Fibroblast of lung (primary cell): ENCODE measurements around the gene MARCKS. TPM values are rescaled to one million over a fixed set of nuclear protein-coding genes. Genes with fewer than 3 reads are reported as not detected.
"Not testable (repeated sequence)": the region's sequence is repeated elsewhere in the genome, so short reads cannot be mapped to it uniquely, and the experiment has no call there.

ENCODE experiments used
- DNase-seq, 2 donors: peaks; one replicate each; pipeline versions ENCODE4 v3.0.0 to v3.0.0-alpha.2; 2010; ENCODE audit warnings: low read depth in 2 of 2
- H2AFZ ChIP-seq: 2 replicates; pipeline ENCODE4 v1.5.1; 2012; ENCODE audit warnings: low read length, control low read depth, inconsistent platforms
- H3K27ac ChIP-seq: 2 replicates; pipeline ENCODE4 v1.5.1; 2011; ENCODE audit warnings: low read length, control low read depth; ENCODE audit not compliant: insufficient read depth
- H3K27me3 ChIP-seq: 2 replicates; pipeline ENCODE4 v1.5.1; 2011; ENCODE audit warnings: mild to moderate bottlenecking, low read length; ENCODE audit not compliant: control insufficient read depth, insufficient read depth
- H3K36me3 ChIP-seq: 2 replicates; pipeline ENCODE4 v1.5.1; 2011; ENCODE audit warnings: low read length; ENCODE audit not compliant: control insufficient read depth, insufficient read depth
- H3K4me1 ChIP-seq: 2 replicates; pipeline ENCODE4 v1.5.1; 2011; ENCODE audit warnings: low read length; ENCODE audit not compliant: control insufficient read depth, insufficient read depth; ENCODE audit errors: extremely low read depth
- H3K4me2 ChIP-seq: 2 replicates; pipeline ENCODE4 v1.5.1; 2011; ENCODE audit warnings: low read length, control low read depth; ENCODE audit not compliant: insufficient read depth; ENCODE audit errors: extremely low read depth
- H3K4me3 ChIP-seq, 4 experiments: fragments of 200-600 bp in 1 of 4; sonication (generic) in 1 of 4; replicated peaks in 1 of 4; 2 replicates each; pipeline ENCODE4 v1.5.1; 2011 to 2016; ENCODE audit warnings: low read length in 4 of 4, low read depth in 3 of 4, mild to moderate bottlenecking in 3 of 4, control low read depth in 2 of 4, inconsistent platforms in 1 of 4, mixed read lengths in 1 of 4; ENCODE audit not compliant: insufficient read depth in 1 of 4; ENCODE audit errors: control extremely low read depth in 1 of 4
- H3K79me2 ChIP-seq: 2 replicates; pipeline ENCODE4 v1.5.1; 2012; ENCODE audit warnings: mild to moderate bottlenecking, low read length, inconsistent platforms; ENCODE audit not compliant: control insufficient read depth, insufficient read depth
- H3K9ac ChIP-seq: 2 replicates; pipeline ENCODE4 v1.5.1; 2011; ENCODE audit warnings: mild to moderate bottlenecking, low read length, control low read depth; ENCODE audit not compliant: insufficient read depth
- H3K9me3 ChIP-seq: 2 replicates; pipeline ENCODE4 v1.5.1; 2012; ENCODE audit warnings: low read depth, low read length; ENCODE audit not compliant: control insufficient read depth, insufficient read depth
- H4K20me1 ChIP-seq: 2 replicates; pipeline ENCODE4 v1.5.1; 2011; ENCODE audit warnings: low read length; ENCODE audit not compliant: control insufficient read depth, insufficient read depth; ENCODE audit errors: extremely low read depth
- EZH2 ChIP-seq: IDR thresholded peaks from 2 replicates; pipeline ENCODE4 v1.5.1; 2012; ENCODE audit warnings: low read length, control low read depth, mild to moderate bottlenecking; ENCODE audit errors: missing control alignments
- polyA plus RNA-seq, 2 donors: library from polyadenylated mRNA; depleted of rRNA in 1 of 2; stranded (reverse) in 1 of 2; unstranded in 1 of 2; fragments of >200 nt; gene quantifications; 2 replicates each; pipeline ENCODE4 v1.2.1, GENCODE V29; 2011 to 2012; ENCODE audit warnings: missing spikeins in 1 of 2
- total RNA-seq: library from RNA; depleted of rRNA; stranded (reverse); fragments of >200 nt; gene quantifications from 2 replicates; pipeline ENCODE4 v1.2.1, GENCODE V29; 2014
- TF ChIP-seq, protein P1 (sequence below), 2 donors: IDR thresholded peaks in 1 of 2; conservative IDR thresholded peaks in 1 of 2; 1 replicate in 1 of 2; 2 replicates in 1 of 2; pipeline ENCODE4 v1.5.1; 2011 to 2012; ENCODE audit warnings: low read length in 2 of 2, control low read depth in 1 of 2, inconsistent platforms in 1 of 2, low read depth in 1 of 2, mild to moderate bottlenecking in 1 of 2

MARCKS gene
- total and polyA plus RNA-seq, 2 donors (not counting 1 experiment from before 2014, with no cell fraction given): 103 to 121 TPM

DNA sequence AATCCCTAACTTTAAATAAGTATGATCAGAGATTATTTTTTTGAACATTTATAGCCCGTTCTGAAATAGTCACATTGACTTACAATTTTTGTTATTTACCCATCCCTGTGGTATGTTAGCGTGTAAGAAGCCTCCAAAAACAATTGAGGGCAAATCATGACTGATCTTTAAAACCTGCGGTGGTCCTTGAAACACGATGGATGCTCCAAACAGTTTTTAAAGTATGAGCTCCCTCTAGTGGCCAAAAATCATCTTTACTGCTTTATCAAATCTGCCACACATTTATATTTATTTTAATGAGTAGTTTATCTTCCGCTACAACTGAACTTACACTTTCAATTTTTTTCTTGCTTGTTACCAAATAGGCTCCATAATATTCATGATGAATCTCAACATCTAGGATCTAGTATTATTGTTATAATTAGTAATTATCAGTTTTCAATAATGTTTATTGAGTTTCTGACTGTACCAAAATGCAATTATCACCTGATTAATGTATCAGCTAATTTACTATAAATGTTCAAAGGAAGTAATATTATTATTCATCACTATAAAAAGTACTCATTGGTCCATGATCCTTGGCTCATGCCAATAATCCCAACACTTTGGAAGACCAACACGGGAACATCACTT, 52.2 kb downstream of the MARCKS start:
- DNase-seq: peak; percentile 76
- no peak overlapping the region for H2AFZ ChIP-seq
- H3K4me2 ChIP-seq: no peak overlapping the region
- no peaks in the 10 kb centered on the region for H3K4me1 ChIP-seq
- H3K36me3 ChIP-seq: no peaks in the 10 kb centered on the region
- TF ChIP-seq EZH2: no peak
- TF ChIP-seq, protein P1, sequence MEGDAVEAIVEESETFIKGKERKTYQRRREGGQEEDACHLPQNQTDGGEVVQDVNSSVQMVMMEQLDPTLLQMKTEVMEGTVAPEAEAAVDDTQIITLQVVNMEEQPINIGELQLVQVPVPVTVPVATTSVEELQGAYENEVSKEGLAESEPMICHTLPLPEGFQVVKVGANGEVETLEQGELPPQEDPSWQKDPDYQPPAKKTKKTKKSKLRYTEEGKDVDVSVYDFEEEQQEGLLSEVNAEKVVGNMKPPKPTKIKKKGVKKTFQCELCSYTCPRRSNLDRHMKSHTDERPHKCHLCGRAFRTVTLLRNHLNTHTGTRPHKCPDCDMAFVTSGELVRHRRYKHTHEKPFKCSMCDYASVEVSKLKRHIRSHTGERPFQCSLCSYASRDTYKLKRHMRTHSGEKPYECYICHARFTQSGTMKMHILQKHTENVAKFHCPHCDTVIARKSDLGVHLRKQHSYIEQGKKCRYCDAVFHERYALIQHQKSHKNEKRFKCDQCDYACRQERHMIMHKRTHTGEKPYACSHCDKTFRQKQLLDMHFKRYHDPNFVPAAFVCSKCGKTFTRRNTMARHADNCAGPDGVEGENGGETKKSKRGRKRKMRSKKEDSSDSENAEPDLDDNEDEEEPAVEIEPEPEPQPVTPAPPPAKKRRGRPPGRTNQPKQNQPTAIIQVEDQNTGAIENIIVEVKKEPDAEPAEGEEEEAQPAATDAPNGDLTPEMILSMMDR (conservative IDR thresholded peaks at IDR 0.05 in 1 of 2, IDR thresholded peaks at IDR 0.05 in 1 of 2; ENCODE audit: low read depth in 1 of 2, low read length in 2 of 2): peak; percentile 52 to 55
- H3K27ac ChIP-seq: no peak overlapping the region
- no peaks in the 10 kb centered on the region for H4K20me1 ChIP-seq
- H3K9ac ChIP-seq: no peak overlapping the region
- H3K9me3 ChIP-seq: no peaks in the 10 kb centered on the region
- H3K27me3 ChIP-seq: no peaks in the 10 kb centered on the region
- H3K4me3 ChIP-seq: no peak overlapping the region
- H3K79me2 ChIP-seq: no peaks in the 10 kb centered on the region

DNA sequence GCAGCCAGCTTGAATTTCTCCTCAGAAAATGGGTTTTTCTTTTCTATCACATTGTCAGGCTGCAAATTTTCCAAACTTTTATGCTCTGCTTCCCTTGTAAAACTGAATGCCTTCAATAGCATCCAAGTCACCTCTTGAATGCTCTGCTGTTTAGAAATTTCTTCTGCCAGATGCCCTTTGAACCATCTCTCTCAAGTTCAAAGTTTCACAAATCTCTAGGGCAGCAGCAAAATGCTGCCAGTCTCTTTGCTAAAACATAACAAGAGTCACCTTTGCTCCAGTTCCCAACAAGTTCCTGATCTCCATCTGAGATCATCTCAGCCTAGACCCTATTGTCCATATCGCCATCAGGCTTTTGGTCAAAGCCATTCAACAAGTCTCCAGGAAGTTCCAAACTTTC, 53.1 kb downstream of the MARCKS start:
- H3K79me2 ChIP-seq, H3K4me1 ChIP-seq, H4K20me1 ChIP-seq, DNase-seq, H3K36me3 ChIP-seq, H3K9ac ChIP-seq, H3K27me3 ChIP-seq, H3K4me3 ChIP-seq, H3K4me2 ChIP-seq, H3K9me3 ChIP-seq, H3K27ac ChIP-seq, H2AFZ ChIP-seq: not testable (repeated sequence)

Other genes with a start within 250 kb of the MARCKS start
- 50.3 and 64.9 TPM in 2 replicates for gene HDAC2, start 113.8 kb downstream of the MARCKS start, total RNA-seq
- gene HDAC2, start 113.8 kb downstream of the MARCKS start, polyA plus RNA-seq: 155 TPM in 2 replicates